ENCODE results near the gene ADARB2.

The ADARB2 gene

DNA sequence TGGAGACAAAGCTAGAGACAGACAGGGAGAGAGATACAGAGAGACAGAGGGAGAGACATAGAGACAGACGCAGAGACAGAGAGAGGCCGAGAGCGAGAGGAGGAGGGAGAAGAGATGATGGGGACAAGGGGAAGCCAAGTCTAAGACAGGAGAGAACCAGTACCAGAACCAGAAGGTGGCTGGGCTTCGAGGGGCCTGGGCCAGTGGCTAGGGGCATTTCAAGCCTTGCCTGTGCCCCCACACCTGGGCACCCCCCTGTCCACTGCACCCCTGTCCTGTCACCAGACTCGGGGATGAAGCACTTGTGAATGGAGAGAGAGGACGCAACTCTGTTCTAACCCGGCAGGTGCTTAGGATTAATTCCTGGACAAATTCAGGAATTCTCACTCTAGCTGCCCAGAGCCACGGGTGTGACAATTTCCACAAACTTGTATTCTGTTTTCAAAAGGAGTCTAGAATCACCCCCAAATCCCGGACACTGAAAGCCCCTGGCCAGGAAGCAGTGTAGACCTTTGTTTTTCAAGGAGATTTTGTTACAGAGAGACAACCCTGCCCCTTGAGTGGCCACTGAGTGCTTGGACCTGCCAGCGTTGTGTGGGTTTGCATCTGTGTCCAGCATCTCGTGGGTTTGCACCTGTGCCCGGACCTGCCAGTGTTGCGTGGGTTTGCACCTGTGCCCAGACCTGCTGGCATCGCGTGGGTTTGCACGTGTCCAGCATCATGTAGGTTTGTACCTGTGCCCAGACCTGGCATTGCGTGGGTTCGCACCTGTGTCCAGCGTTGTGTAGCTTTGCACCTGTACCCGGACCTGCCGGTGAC is 523.9 kb downstream of the ADARB2 start:
- TF ChIP-seq, protein P1, sequence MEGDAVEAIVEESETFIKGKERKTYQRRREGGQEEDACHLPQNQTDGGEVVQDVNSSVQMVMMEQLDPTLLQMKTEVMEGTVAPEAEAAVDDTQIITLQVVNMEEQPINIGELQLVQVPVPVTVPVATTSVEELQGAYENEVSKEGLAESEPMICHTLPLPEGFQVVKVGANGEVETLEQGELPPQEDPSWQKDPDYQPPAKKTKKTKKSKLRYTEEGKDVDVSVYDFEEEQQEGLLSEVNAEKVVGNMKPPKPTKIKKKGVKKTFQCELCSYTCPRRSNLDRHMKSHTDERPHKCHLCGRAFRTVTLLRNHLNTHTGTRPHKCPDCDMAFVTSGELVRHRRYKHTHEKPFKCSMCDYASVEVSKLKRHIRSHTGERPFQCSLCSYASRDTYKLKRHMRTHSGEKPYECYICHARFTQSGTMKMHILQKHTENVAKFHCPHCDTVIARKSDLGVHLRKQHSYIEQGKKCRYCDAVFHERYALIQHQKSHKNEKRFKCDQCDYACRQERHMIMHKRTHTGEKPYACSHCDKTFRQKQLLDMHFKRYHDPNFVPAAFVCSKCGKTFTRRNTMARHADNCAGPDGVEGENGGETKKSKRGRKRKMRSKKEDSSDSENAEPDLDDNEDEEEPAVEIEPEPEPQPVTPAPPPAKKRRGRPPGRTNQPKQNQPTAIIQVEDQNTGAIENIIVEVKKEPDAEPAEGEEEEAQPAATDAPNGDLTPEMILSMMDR (IDR thresholded peaks at IDR 0.05; ENCODE audit: borderline replicate concordance, control extremely low read depth, extremely low read depth, insufficient read depth, missing control alignments): no peak
- in situ Hi-C loops (cut with MboI; ENCODE audit: low sequenced_read_pairs, unreplicated experiment): no loop called here
- DNase-seq (ENCODE audit: low spot score): no peak

GRCh38 chr10:1212571-1213141 is 524.7 kb downstream of the ADARB2 start:
- in situ Hi-C loops (cut with MboI; ENCODE audit: low sequenced_read_pairs, unreplicated experiment): no loop called here
- DNase-seq (ENCODE audit: low spot score): no peak
- TF ChIP-seq, protein P1 (IDR thresholded peaks at IDR 0.05; ENCODE audit: borderline replicate concordance, control extremely low read depth, extremely low read depth, insufficient read depth, missing control alignments): no peak

GRCh38 chr10:1211844-1212570 is 525.3 kb downstream of the ADARB2 start:
- in situ Hi-C loops (cut with MboI; ENCODE audit: low sequenced_read_pairs, unreplicated experiment): no loop called here
- TF ChIP-seq, protein P1 (IDR thresholded peaks at IDR 0.05; ENCODE audit: borderline replicate concordance, control extremely low read depth, extremely low read depth, insufficient read depth, missing control alignments): no peak
- DNase-seq (ENCODE audit: low spot score): no peak

DNA sequence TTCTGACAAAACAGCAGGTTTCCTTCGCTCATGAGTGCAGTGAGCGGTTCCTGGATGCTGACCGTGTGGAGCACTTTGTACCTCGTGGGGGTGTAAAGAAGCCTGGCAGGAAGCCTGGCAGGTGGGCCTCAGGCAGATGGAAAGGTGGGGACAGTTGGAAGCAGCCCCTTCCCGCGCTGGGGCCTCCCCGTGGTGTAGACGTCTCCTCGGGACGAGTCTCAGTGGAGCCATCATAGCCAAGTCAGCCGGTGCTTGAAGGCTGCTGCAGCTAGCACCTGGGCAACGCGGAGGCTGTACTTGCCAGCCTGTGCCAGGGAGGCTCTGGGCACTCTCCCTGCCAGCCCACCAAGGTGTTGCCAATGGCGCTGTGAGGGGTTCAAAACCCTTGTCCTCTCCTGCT is 526.7 kb downstream of the ADARB2 start:
- in situ Hi-C loops (cut with MboI; ENCODE audit: low sequenced_read_pairs, unreplicated experiment): no loop called here
- no peak for DNase-seq (ENCODE audit: low spot score)
- TF ChIP-seq, protein P1 (IDR thresholded peaks at IDR 0.05; ENCODE audit: borderline replicate concordance, control extremely low read depth, extremely low read depth, insufficient read depth, missing control alignments): no peak

DNA sequence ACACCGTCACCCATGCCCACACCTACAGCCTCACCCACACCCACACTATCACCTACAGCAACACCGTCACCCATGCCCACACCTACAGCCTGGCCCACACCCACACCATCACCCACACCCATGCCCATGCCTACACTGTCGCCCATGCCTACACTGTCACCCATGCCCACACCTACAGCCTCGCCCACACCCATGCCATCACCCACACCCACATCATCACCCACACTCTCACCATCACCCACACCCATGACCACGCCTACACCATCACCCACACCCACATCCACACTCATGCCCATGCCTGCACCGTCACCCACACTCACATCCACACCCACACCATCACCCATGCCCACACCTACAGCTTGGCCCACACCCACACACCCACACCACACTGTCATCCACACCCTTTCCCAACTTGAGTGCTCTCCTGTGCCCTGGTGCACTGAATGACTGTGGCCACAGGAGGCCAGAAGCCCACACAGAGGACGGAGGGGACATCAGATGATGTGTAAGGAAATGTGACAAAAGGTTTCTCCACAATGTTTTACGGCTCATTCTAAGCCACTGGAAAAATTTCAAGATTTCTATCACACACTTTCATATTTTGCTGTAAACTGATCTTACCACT is 527.9 kb downstream of the ADARB2 start:
- DNase-seq (ENCODE audit: low spot score): no peak
- in situ Hi-C loops (cut with MboI; ENCODE audit: low sequenced_read_pairs, unreplicated experiment): no loop called here
- TF ChIP-seq, protein P1 (IDR thresholded peaks at IDR 0.05; ENCODE audit: borderline replicate concordance, control extremely low read depth, extremely low read depth, insufficient read depth, missing control alignments): no peak

All from GM13976 (cell line).